Measurements from ENCODE around the gene AAK1. TPM values are rescaled to one million over a fixed set of nuclear protein-coding genes. Genes with fewer than 3 reads are reported as not detected.
A peak's percentile ranks its signal among the peaks of the same experiment; 100 is the strongest.

Gene AAK1
- total and polyA plus RNA-seq, 2 of the 13 experiments (the other 11 are each of a cell fraction or from before 2014, with no cell fraction given) = 9.8 to 10.3 TPM

DNA sequence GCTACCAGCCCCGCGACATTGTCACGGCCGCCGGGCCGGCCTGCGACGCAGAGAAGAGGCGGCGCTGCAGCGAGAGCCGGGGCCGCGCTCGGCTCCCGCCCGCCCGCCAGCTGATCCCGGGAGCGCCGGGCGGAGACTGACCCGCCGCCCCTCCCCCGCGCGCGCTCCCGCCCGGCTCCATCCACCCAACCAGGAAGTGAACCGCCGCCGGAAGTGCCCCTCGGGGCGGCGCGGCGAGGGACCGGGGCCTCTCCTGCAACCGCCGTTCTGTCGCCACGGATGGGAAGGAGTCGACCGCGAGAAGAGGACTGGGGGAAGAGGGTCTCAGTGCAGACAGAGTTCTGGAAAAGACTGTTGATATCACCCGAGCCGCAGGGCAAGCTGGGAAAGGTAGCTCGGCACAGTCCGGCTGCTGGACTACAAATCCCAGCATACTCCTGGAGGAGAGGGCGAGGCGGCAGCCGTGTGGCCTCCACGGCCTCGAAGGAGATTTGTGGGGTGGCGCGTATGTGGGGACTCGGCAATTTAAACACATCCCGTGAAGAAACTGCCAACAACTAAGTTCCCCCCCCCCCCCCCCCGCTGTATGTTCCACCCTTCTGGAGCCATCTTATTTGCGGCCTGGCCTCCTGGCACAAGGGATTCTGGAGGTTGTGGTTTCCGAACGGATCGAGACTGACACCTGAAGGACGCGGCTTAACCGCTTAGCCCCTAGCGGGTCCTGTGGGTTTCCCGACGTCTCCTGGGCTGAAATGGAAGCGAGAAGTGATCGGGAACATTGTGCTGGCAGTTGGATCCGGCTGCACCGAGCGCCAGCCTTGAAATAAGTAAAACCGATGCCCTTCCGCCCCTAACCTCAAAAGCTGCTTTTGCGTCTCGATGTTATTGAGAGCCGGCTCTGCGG lies at the start of gene AAK1 (continued):
- TF ChIP-seq PRDM10 (CRISPR knock-in tag; IDR thresholded peaks at IDR 0.05; ENCODE audit: low read depth) (peak; percentile 43; the same call in 1 of the 2 replicates), ARID3A (IDR thresholded peaks at IDR 0.05; ENCODE audit: low read depth, low read length) (no peak), ZNF496 (CRISPR knock-in tag; IDR thresholded peaks at IDR 0.05; ENCODE audit: insufficient replicate concordance) (no peak), ZNF136 (CRISPR knock-in tag; IDR thresholded peaks at IDR 0.05; ENCODE audit: low read depth) (peak; percentile 54; the same call in 1 of the 2 replicates), TERF1 (CRISPR knock-in tag; IDR thresholded peaks at IDR 0.05) (no peak), HMGXB4 (CRISPR knock-in tag; IDR thresholded peaks at IDR 0.05; ENCODE audit: borderline replicate concordance in 1 of 2, low read depth in 1 of 2) (peak; percentile 64 to 86; a peak in 3 of 4 replicates), ZNF3 (CRISPR knock-in tag; IDR thresholded peaks at IDR 0.05) (no peak)
- TF ChIP-seq, protein P1, sequence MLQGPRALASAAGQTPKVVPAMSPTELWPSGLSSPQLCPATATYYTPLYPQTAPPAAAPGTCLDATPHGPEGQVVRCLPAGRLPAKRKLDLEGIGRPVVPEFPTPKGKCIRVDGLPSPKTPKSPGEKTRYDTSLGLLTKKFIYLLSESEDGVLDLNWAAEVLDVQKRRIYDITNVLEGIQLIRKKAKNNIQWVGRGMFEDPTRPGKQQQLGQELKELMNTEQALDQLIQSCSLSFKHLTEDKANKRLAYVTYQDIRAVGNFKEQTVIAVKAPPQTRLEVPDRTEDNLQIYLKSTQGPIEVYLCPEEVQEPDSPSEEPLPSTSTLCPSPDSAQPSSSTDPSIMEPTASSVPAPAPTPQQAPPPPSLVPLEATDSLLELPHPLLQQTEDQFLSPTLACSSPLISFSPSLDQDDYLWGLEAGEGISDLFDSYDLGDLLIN (CRISPR knock-in tag; IDR thresholded peaks at IDR 0.05; ENCODE audit: borderline replicate concordance) = no peak
- TF ChIP-seq, protein P2, sequence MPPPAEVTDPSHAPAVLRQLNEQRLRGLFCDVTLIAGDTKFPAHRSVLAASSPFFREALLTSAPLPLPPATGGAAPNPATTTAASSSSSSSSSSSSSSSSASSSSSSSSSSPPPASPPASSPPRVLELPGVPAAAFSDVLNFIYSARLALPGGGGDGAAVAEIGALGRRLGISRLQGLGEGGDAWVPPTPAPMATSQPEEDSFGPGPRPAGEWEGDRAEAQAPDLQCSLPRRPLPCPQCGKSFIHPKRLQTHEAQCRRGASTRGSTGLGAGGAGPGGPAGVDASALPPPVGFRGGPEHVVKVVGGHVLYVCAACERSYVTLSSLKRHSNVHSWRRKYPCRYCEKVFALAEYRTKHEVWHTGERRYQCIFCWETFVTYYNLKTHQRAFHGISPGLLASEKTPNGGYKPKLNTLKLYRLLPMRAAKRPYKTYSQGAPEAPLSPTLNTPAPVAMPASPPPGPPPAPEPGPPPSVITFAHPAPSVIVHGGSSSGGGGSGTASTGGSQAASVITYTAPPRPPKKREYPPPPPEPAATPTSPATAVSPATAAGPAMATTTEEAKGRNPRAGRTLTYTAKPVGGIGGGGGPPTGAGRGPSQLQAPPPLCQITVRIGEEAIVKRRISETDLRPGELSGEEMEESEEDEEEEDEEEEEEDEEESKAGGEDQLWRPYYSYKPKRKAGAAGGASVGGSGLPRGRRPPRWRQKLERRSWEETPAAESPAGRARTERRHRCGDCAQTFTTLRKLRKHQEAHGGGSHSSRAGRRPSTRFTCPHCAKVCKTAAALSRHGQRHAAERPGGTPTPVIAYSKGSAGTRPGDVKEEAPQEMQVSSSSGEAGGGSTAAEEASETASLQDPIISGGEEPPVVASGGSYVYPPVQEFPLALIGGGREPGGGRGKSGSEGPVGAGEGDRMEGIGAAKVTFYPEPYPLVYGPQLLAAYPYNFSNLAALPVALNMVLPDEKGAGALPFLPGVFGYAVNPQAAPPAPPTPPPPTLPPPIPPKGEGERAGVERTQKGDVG (CRISPR knock-in tag; IDR thresholded peaks at IDR 0.05; ENCODE audit: borderline replicate concordance) = no peak
- TF ChIP-seq, protein P3, sequence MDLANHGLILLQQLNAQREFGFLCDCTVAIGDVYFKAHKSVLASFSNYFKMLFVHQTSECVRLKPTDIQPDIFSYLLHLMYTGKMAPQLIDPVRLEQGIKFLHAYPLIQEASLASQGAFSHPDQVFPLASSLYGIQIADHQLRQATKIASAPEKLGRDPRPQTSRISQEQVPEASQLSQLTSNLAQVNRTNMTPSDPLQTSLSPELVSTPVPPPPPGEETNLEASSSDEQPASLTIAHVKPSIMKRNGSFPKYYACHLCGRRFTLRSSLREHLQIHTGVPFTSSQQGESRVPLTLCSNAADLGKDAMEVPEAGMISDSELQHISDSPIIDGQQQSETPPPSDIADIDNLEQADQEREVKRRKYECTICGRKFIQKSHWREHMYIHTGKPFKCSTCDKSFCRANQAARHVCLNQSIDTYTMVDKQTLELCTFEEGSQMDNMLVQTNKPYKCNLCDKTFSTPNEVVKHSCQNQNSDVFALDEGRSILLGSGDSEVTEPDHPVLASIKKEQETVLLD (CRISPR knock-in tag; IDR thresholded peaks at IDR 0.05; ENCODE audit: low read depth) = peak; percentile 96
